Sigmoid colon (tissue), 4 donors: ENCODE measurements around the gene COL11A1.
"Not testable (repeated sequence)": the region's sequence is repeated elsewhere in the genome, so short reads cannot be mapped to it uniquely, and the experiment has no call there.

Experiments used
- POLR2A ChIP-seq, 2 donors: fragments of 450-650 bp; IDR thresholded peaks; one replicate each; pipeline ENCODE4 v1.6.1; 2016; ENCODE audit warnings: antibody characterized with exemption in 2 of 2, mild to moderate bottlenecking in 2 of 2, moderate library complexity in 2 of 2
- POLR2AphosphoS5 ChIP-seq, 4 donors: sonication (generic); formaldehyde crosslinking; IDR thresholded peaks; one replicate each; pipeline ENCODE4 v1.6.1; 2017; ENCODE audit warnings: antibody characterized with exemption in 4 of 4
- TF ChIP-seq, protein P1 (sequence below), 4 experiments: fragments of 450-650 bp in 3 of 4; fragments of 200-600 bp in 1 of 4; IDR thresholded peaks; one replicate each; pipeline ENCODE4 v1.5.1; 2016 to 2019; ENCODE audit warnings: antibody characterized with exemption in 4 of 4, mild to moderate bottlenecking in 3 of 4, moderate library complexity in 2 of 4

- TF ChIP-seq, protein P1, sequence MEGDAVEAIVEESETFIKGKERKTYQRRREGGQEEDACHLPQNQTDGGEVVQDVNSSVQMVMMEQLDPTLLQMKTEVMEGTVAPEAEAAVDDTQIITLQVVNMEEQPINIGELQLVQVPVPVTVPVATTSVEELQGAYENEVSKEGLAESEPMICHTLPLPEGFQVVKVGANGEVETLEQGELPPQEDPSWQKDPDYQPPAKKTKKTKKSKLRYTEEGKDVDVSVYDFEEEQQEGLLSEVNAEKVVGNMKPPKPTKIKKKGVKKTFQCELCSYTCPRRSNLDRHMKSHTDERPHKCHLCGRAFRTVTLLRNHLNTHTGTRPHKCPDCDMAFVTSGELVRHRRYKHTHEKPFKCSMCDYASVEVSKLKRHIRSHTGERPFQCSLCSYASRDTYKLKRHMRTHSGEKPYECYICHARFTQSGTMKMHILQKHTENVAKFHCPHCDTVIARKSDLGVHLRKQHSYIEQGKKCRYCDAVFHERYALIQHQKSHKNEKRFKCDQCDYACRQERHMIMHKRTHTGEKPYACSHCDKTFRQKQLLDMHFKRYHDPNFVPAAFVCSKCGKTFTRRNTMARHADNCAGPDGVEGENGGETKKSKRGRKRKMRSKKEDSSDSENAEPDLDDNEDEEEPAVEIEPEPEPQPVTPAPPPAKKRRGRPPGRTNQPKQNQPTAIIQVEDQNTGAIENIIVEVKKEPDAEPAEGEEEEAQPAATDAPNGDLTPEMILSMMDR (IDR thresholded peaks at IDR 0.05): not testable (repeated sequence)
- TF ChIP-seq POLR2AphosphoS5, POLR2A (IDR thresholded peaks at IDR 0.05): not testable (repeated sequence)
These were observed 175.0 kb downstream of the COL11A1 start for GRCh38 chr1:102933362-102933761.
